Keratinocyte (primary cell): ENCODE data around the gene PHACTR2. TPM values are rescaled to one million over a fixed set of nuclear protein-coding genes. Genes with fewer than 3 reads are reported as not detected.

ENCODE experiments used
- DNase-seq: peaks from one replicate; pipeline ENCODE4 v3.0.0-alpha.2; 2011; ENCODE audit warnings: low read depth, missing footprints, low spot score
- FAIRE-seq: peaks from 2 replicates; lab custom pipeline; 2011; peaks lifted over from hg19 to GRCh38; lab: Jason Lieb, UNC
- H2AFZ ChIP-seq: 2 replicates; pipeline ENCODE4 v1.6.0; 2012; ENCODE audit warnings: low read length, control low read depth, inconsistent platforms; ENCODE audit not compliant: control insufficient read depth
- H3K27ac ChIP-seq: 2 replicates; pipeline ENCODE4 v1.5.1; 2011; ENCODE audit warnings: low read length; ENCODE audit not compliant: control insufficient read depth, insufficient read depth
- H3K27me3 ChIP-seq: 3 replicates; pipeline ENCODE4 v1.6.0; 2011; ENCODE audit warnings: low read length; ENCODE audit not compliant: control insufficient read depth, insufficient read depth; ENCODE audit errors: extremely low read depth
- H3K36me3 ChIP-seq, 2 experiments: 2 replicates in 1 of 2; 3 replicates in 1 of 2; pipeline ENCODE4 v1.5.1; 2011; ENCODE audit warnings: low read length in 2 of 2, mild to moderate bottlenecking in 1 of 2; ENCODE audit not compliant: control insufficient read depth in 2 of 2, insufficient read depth in 2 of 2; ENCODE audit errors: extremely low read depth in 1 of 2
- H3K4me1 ChIP-seq: 3 replicates; pipeline ENCODE4 v1.5.1; 2011; ENCODE audit warnings: low read length; ENCODE audit not compliant: control insufficient read depth, insufficient read depth; ENCODE audit errors: extremely low read depth
- H3K4me2 ChIP-seq: 3 replicates; pipeline ENCODE4 v1.6.0; 2011; ENCODE audit warnings: low read depth, low read length; ENCODE audit not compliant: control insufficient read depth, insufficient read depth; ENCODE audit errors: extremely low read depth
- H3K4me3 ChIP-seq, 3 experiments: fragments of 200-600 bp in 1 of 3; sonication (generic) in 1 of 3; 2 replicates in 2 of 3; 3 replicates in 1 of 3; pipeline ENCODE4 v1.5.1; 2011 to 2016; ENCODE audit warnings: low read length in 3 of 3, mild to moderate bottlenecking in 3 of 3, control low read depth in 2 of 3, inconsistent platforms in 1 of 3, low read depth in 1 of 3, mixed read lengths in 1 of 3, mixed run types in 1 of 3, moderate library complexity in 1 of 3; ENCODE audit not compliant: control insufficient read depth in 2 of 3, insufficient read depth in 2 of 3; ENCODE audit errors: extremely low read depth in 1 of 3
- H3K79me2 ChIP-seq: 2 replicates; pipeline ENCODE4 v1.6.0; 2012; ENCODE audit warnings: low read length; ENCODE audit not compliant: control insufficient read depth, insufficient read depth
- H3K9ac ChIP-seq: 3 replicates; pipeline ENCODE4 v1.6.0; 2011; ENCODE audit warnings: low read length; ENCODE audit not compliant: control insufficient read depth, insufficient read depth; ENCODE audit errors: extremely low read depth
- H3K9me1 ChIP-seq: 3 replicates; pipeline ENCODE4 v1.6.0; 2011; ENCODE audit warnings: low read length; ENCODE audit not compliant: control insufficient read depth, insufficient read depth; ENCODE audit errors: extremely low read depth
- H3K9me3 ChIP-seq: 2 replicates; pipeline ENCODE4 v1.5.1; 2012; ENCODE audit warnings: low read depth, low read length; ENCODE audit not compliant: control insufficient read depth
- H4K20me1 ChIP-seq: 3 replicates; pipeline ENCODE4 v1.6.0; 2011; ENCODE audit warnings: low read length; ENCODE audit not compliant: control insufficient read depth, insufficient read depth; ENCODE audit errors: extremely low read depth
- CTCF ChIP-seq, 3 experiments: IDR thresholded peaks in 1 of 3; conservative IDR thresholded peaks in 1 of 3; optimal IDR thresholded peaks in 1 of 3; 2 replicates in 2 of 3; 3 replicates in 1 of 3; pipeline versions ENCODE3 to v1.5.1; 2011; ENCODE audit warnings: low read length in 3 of 3, mild to moderate bottlenecking in 3 of 3, moderate library complexity in 2 of 3, control low read depth in 1 of 3, inconsistent platforms in 1 of 3; ENCODE audit not compliant: insufficient read depth in 2 of 3; ENCODE audit errors: extremely low read depth in 1 of 3
- EZH2 ChIP-seq: IDR thresholded peaks from one replicate; pipeline ENCODE4 v1.6.1; 2012; ENCODE audit warnings: inconsistent platforms, mild to moderate bottlenecking, low read length, moderate library complexity
- dilution Hi-C: fragments of 300-500 bp; cut with MboI; formaldehyde crosslinking; loops from one replicate; pipeline ENCODE4 v1.7.0; 2020; ENCODE audit warnings: low sequenced_read_pairs; ENCODE audit not compliant: extremely low pct_ligation_motif_present
- polyA plus RNA-seq, 5 experiments: library from polyadenylated mRNA; depleted of rRNA in 3 of 5; stranded (reverse) in 3 of 5; stranded (forward) in 1 of 5; unstranded in 1 of 5; fragments of >200 nt; gene quantifications; 1 replicate in 1 of 5; 2 replicates in 3 of 5; 3 replicates in 1 of 5; pipeline versions ENCODE4 v1.2.1 to v1.2.3, GENCODE V29; 2011 to 2012; ENCODE audit warnings: missing spikeins in 2 of 5, low read depth in 1 of 5, low replicate concordance in 1 of 5

The PHACTR2 gene
- polyA plus RNA-seq, 1 donor (not counting 4 experiments of a cell fraction or from before 2014, with no cell fraction given) = 9.4 TPM

- DNase-seq = no peak
Measured at GRCh38 chr6:143836150-143836549, 158.4 kb downstream of the PHACTR2 start.

GRCh38 chr6:143838395-143838794 is 160.6 kb downstream of the PHACTR2 start:
- H3K4me1 ChIP-seq = peaks cover 3% of the 10 kb centered on the region
- H3K36me3 ChIP-seq = no peaks in the 10 kb centered on the region
- H3K4me3 ChIP-seq = no peak overlapping the region
- no peak for TF ChIP-seq CTCF (optimal IDR thresholded peaks at IDR 0.05 in 1 of 3, IDR thresholded peaks at IDR 0.05 in 1 of 3, conservative IDR thresholded peaks at IDR 0.05 in 1 of 3; ENCODE audit: extremely low read depth in 1 of 3, insufficient read depth in 2 of 3, low read length in 3 of 3)
- no peak for TF ChIP-seq EZH2
- H3K9me3 ChIP-seq = no peaks in the 10 kb centered on the region
- H2AFZ ChIP-seq = no peak overlapping the region
- H3K79me2 ChIP-seq = peaks cover 3% of the 10 kb centered on the region
- dilution Hi-C loops = no loop called here
- DNase-seq = no peak
- no peak overlapping the region for H3K9ac ChIP-seq
- H3K4me2 ChIP-seq = no peak overlapping the region
- no peaks in the 10 kb centered on the region for H3K9me1 ChIP-seq
- no peaks in the 10 kb centered on the region for H3K27me3 ChIP-seq
- FAIRE-seq = no peak
- no peak overlapping the region for H3K27ac ChIP-seq
- no peaks in the 10 kb centered on the region for H4K20me1 ChIP-seq

More at GRCh38 chr6:143836150-143836549, 158.4 kb downstream of the PHACTR2 start:
- dilution Hi-C loops = no loop called here
- Histone ChIP-seq H3K79me2 (no peaks in the 10 kb centered on the region), H3K4me1 (no peaks in the 10 kb centered on the region), H4K20me1 (no peaks in the 10 kb centered on the region), H3K9me3 (no peaks in the 10 kb centered on the region), H3K27me3 (no peaks in the 10 kb centered on the region), H3K4me2 (no peak overlapping the region), H3K4me3 (no peak overlapping the region), H2AFZ (no peak overlapping the region), H3K27ac (no peak overlapping the region), H3K9me1 (no peaks in the 10 kb centered on the region), H3K36me3 (no peaks in the 10 kb centered on the region), H3K9ac (no peak overlapping the region)
- FAIRE-seq = no peak
- no peak for TF ChIP-seq EZH2
- no peak for TF ChIP-seq CTCF (optimal IDR thresholded peaks at IDR 0.05 in 1 of 3, IDR thresholded peaks at IDR 0.05 in 1 of 3, conservative IDR thresholded peaks at IDR 0.05 in 1 of 3; ENCODE audit: extremely low read depth in 1 of 3, insufficient read depth in 2 of 3, low read length in 3 of 3)
